ENCODE data around the gene ALDH3B2. TPM values are rescaled to one million over a fixed set of nuclear protein-coding genes. Genes with fewer than 3 reads are reported as not detected.

The ALDH3B2 gene
- total RNA-seq, 1 donor from 2014 or later: not detected

DNA sequence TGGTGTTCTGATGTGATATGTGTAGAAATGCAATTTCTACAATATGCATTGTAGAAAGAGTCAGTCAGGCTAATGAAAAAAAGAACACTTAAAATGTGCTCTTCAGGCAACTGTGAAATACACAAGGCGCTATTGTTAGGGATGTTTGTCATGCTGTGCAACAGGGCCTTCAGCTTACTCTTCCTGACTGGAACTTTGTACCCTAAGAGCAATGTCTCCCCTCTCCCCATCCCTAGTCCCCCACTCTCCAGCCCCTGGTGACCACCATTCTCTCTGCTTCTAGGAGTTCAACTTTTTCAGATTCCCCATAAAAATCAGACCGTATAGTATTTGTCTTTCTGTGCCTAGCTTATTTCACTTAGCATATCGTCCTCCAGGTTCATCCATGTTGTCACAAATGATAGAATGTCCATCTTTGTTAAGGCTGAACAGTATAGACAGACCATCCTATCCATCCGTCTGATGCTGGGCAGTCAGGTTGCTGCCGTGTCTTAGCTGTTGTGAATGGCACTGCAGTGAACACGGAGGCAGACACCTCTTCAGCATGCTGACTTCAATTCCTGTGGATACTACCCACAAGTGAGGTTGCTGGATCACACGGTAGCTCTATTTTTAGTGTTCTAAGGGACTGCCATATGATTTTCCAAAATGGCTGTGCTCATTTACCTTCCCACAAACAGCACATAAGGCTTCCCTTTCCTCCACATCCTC, 57.0 kb downstream of the ALDH3B2 start:
- peaks cover 41% of the 10 kb centered on the region for H3K4me1 Mint-ChIP-seq
- peaks cover 10% of the 10 kb centered on the region for H3K36me3 Mint-ChIP-seq (ENCODE audit: low read depth)
- ATAC-seq (ENCODE audit: low read depth) (no peak), DNase-seq (no peak)
- H3K4me3 Mint-ChIP-seq: no peak overlapping the region
- no peaks in the 10 kb centered on the region for H3K27me3 Mint-ChIP-seq
- peak overlapping the region; percentile 48 for H3K27ac Mint-ChIP-seq
- ChIA-PET CTCF (interaction anchor here (1.3 kb wide), 1 partner anchor 12 kb away, joined by 3 read pairs; the partner anchor contains the start of gene NUDT8), POLR2A (interaction anchor here (5.7 kb wide), 1 partner anchor 11 kb away, joined by 58 read pairs; the partner anchor contains the start of gene NUDT8)
- intact Hi-C loops (cut with micrococcal nuclease): loop anchor here (10.0 kb wide), 1 partner anchor 657 kb away; the partner anchor contains the start of gene C11orf24
- no peaks in the 10 kb centered on the region for H3K9me3 Mint-ChIP-seq
- TF ChIP-seq, protein P1, sequence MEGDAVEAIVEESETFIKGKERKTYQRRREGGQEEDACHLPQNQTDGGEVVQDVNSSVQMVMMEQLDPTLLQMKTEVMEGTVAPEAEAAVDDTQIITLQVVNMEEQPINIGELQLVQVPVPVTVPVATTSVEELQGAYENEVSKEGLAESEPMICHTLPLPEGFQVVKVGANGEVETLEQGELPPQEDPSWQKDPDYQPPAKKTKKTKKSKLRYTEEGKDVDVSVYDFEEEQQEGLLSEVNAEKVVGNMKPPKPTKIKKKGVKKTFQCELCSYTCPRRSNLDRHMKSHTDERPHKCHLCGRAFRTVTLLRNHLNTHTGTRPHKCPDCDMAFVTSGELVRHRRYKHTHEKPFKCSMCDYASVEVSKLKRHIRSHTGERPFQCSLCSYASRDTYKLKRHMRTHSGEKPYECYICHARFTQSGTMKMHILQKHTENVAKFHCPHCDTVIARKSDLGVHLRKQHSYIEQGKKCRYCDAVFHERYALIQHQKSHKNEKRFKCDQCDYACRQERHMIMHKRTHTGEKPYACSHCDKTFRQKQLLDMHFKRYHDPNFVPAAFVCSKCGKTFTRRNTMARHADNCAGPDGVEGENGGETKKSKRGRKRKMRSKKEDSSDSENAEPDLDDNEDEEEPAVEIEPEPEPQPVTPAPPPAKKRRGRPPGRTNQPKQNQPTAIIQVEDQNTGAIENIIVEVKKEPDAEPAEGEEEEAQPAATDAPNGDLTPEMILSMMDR (IDR thresholded peaks at IDR 0.05): no peak

DNA sequence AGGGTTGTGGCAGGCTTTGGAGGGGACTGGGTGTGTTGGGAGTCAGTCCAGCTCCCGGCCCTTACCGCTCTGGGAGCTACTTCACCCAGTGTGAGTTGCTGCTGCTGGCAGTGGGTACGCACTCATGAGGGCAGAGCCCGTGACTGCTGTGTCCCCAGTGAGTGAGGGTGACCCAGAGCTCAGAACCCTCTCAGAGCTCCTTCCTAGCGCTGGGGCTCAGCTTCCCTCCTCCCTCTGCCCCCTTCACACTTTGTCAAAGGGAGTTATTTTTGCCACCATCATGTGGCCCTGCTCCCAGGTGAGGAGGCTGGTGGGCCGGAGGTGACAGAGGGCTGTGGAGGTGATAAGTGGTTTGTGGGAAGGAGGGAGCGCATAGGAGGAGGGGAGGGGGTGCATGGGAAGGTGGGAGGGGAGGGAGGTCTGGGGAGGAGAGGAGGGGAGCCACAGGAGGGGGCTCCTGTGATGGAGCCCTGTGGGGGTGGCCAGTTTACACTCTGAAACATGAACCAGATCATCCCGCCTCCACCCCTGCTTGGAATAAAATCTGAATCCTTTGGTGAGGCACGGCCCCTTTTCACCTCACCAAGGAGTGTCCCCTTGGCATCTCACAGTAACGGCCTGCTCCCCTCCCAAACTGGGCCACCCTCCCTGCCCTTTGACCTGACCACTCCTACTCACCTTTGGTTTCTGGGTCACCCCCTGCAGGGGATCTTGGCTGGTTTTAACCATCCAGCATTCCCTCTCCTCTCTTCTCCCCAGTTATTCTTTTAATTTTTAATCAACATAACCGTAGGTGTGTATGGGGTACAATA, 57.8 kb downstream of the ALDH3B2 start:
- Mint-ChIP-seq H3K4me1 (peaks cover 41% of the 10 kb centered on the region), H3K27me3 (no peaks in the 10 kb centered on the region), H3K27ac (peak overlapping the region; percentile 48), H3K4me3 (no peak overlapping the region), H3K36me3 (ENCODE audit: low read depth) (peaks cover 16% of the 10 kb centered on the region), H3K9me3 (no peaks in the 10 kb centered on the region)
- ATAC-seq (ENCODE audit: low read depth): no peak
- TF ChIP-seq, protein P1 (IDR thresholded peaks at IDR 0.05): no peak
- intact Hi-C loops (cut with micrococcal nuclease): loop anchor here (10.0 kb wide), 1 partner anchor 658 kb away; the partner anchor contains the start of gene C11orf24
- DNase-seq: no peak
- ChIA-PET CTCF (interaction anchor here (3.6 kb wide), 1 partner anchor 12 kb away, joined by 28 read pairs; the partner anchor contains the start of gene NUDT8), POLR2A (interaction anchor here (0.6 to 5.7 kb wide), 4 partner anchors 12 to 581 kb away, joined by 4 to 66 read pairs (median 38); partner anchors contain the start of genes GSTP1 and NUDT8)

GRCh38 chr11:67615728-67616430, 58.5 kb downstream of the ALDH3B2 start:
- CTCF ChIA-PET: interaction anchor here (1.2 to 3.6 kb wide), 3 partner anchors 13 to 41 kb away, joined by 3 to 28 read pairs (median 3); partner anchors contain the start of gene NUDT8
- ATAC-seq (ENCODE audit: low read depth) (no peak), DNase-seq (no peak)
- POLR2A ChIA-PET: interaction anchor here (0.6 to 5.7 kb wide), 4 partner anchors 13 to 580 kb away, joined by 4 to 66 read pairs (median 38); partner anchors contain the start of genes GSTP1 and NUDT8
- H3K27me3 Mint-ChIP-seq: no peaks in the 10 kb centered on the region
- no peaks in the 10 kb centered on the region for H3K9me3 Mint-ChIP-seq
- TF ChIP-seq, protein P1 (IDR thresholded peaks at IDR 0.05): no peak
- H3K27ac Mint-ChIP-seq: peak overlapping the region; percentile 41
- peaks cover 22% of the 10 kb centered on the region for H3K36me3 Mint-ChIP-seq (ENCODE audit: low read depth)
- intact Hi-C loops (cut with micrococcal nuclease): loop anchor here (2.0 to 10.0 kb wide), 2 partner anchors 43 to 659 kb away; partner anchors contain the start of gene C11orf24
- peaks cover 41% of the 10 kb centered on the region for H3K4me1 Mint-ChIP-seq
- H3K4me3 Mint-ChIP-seq: peak overlapping the region; percentile 32

DNA sequence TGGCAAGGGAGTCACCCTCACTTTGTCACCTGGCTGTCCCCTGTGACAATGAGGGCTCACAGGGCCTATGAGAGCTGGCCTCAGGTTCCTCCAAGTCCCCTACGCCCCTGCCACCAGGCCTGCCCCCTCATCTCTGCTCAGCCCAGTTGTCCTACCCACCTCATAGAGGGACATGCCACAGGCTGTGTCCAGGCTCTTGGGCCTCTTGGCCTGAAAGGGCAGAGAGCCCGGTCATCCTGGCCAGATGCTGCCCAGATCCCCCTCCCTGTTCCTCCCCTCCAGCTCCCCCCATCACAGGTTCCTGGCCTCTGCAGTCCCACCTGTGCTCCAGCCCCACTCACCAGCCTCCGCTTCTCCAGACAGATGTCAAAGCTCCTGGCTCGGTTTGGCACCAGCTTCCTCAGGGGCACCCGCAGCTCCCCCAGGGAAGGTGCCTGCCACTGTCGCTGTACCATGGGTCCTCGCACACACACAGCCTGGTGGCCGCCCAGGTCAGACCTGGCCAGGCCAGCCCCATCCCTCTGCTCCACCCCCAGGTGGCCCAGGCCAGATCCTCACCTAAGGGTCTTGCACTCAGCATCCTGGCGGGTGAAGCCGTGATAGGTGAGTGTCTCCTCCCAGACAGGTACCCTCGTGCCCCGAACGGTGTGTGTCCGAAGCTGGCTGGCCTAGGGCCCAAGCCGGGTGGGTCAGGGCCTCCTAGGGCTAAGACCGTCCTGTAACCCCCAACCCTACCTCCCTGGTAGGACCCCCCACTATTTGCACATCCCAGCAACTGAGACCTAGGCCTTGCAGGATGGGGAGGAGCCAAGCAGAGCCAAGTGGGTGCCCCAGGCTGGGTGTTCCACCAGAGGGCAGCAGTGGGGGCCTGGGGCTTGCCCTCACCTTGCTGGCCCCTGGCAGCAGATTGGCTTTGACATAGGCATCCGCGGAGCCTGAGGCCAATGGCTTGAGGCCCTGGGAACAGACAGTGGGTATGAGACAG, 59.4 kb downstream of the ALDH3B2 start:
- Mint-ChIP-seq H3K27ac (peak overlapping the region; percentile 99), H3K9me3 (no peaks in the 10 kb centered on the region), H3K36me3 (ENCODE audit: low read depth) (peaks cover 30% of the 10 kb centered on the region), H3K4me1 (peaks cover 41% of the 10 kb centered on the region), H3K4me3 (peak overlapping the region; percentile 84), H3K27me3 (no peaks in the 10 kb centered on the region)
- intact Hi-C loops (cut with micrococcal nuclease): loop anchor here (1.0 to 10.0 kb wide), 7 partner anchors 9 to 660 kb away; partner anchors contain the start of genes C11orf24, GSTP1, NDUFV1 and NUDT8
- TF ChIP-seq, protein P1 (IDR thresholded peaks at IDR 0.05): no peak
- no peak for DNase-seq
- no peak for ATAC-seq (ENCODE audit: low read depth)
- ChIA-PET POLR2A (interaction anchor here (0.6 to 5.7 kb wide), 21 partner anchors 14 to 496 kb away, joined by 3 to 66 read pairs (median 5); partner anchors contain the start of genes ACY3, AIP, GSTP1 and KDM2A), CTCF (interaction anchor here (0.9 to 3.6 kb wide), 9 partner anchors 10 to 258 kb away, joined by 3 to 28 read pairs (median 4); partner anchors contain the start of genes GSTP1 and NUDT8)

Measured in activated B cell treated with CpG ODN at 0.5 μM for 24 hours (primary cell).